Forelimb muscle (tissue), 1 donor: Measurements from ENCODE around the gene TMEM233. TPM values are rescaled to one million over a fixed set of nuclear protein-coding genes. Genes with fewer than 3 reads are reported as not detected.
"Not testable (repeated sequence)": the region's sequence is repeated elsewhere in the genome, so short reads cannot be mapped to it uniquely, and the experiment has no call there.

Experiments
- DNase-seq: peaks from one replicate; pipeline ENCODE4 v3.0.0-alpha.2; 2013; ENCODE audit warnings: low read depth
- polyA plus RNA-seq: library from polyadenylated mRNA; unstranded; fragments of 120-200 nt; gene quantifications from one replicate; pipeline ENCODE4 v1.2.1, GENCODE V29; 2013; ENCODE audit not compliant: insufficient read length

The TMEM233 gene
- polyA plus RNA-seq, 1 donor, result 6.4 TPM

DNA sequence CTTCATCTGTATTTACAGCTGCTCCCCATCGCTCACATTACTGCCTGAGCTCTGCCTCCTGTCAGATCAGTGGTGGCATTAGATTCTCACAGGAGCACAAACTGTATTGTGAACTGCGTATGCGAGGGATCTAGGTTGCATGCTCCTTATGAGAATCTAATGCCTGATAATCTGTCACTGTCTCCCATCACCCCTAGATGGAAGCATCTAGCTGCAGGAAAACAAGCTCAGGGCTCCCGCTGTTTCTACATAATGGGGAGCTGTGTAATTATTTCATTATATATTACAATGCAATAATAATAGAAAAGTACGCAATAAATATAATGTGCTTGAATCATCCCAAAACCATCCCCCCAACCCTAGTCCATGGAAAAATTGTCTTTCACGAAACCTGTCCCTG is 64.6 kb downstream of the TMEM233 start:
- DNase-seq, result not testable (repeated sequence)

DNA sequence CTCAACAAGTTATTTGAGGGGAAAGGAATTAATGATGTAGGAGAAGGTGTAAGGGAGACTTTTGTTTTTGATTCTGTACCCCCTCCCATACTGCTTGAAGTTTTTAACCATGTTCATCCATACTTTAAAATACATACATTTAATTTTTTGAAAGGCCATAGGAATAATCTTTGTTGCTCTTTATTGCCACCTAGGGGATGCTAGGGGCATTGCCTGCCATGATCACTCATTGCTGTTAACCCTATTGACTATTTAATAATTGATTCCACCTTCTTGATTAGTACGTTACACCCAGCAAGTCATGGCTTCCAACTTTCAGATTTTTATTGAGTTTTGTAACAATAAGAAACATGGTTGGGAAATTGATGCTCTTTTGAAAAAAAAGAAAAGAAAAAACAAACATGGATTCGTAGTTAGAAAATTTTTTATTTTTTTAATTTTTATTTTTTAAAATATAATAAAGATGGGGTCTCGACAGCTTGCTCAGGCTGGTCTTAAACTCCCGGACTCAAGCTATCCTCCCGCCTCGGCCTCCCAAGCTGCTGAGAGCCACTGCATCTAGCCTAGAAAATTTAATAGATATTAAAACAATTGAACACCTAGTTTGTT is 65.8 kb downstream of the TMEM233 start:
- DNase-seq, result no peak

DNA sequence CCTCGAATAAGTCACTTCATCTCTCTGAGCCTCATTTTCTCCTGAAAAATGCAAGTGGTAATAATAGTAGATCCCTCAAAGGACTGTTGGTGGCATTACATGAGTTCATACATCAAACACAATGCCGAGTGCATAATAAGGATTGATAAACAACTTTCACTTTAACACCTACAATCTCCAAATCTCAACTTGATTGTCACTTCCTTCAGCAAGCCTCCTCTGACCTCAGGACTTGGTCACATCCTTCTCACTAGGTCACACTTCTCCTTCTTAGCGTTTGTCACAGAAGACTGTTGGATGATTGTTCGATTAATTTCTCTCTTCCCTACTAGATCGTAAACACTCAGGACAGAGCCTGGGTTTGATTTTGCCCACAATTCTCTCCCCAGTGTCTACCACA is 66.5 kb downstream of the TMEM233 start:
- no peak for DNase-seq

DNA sequence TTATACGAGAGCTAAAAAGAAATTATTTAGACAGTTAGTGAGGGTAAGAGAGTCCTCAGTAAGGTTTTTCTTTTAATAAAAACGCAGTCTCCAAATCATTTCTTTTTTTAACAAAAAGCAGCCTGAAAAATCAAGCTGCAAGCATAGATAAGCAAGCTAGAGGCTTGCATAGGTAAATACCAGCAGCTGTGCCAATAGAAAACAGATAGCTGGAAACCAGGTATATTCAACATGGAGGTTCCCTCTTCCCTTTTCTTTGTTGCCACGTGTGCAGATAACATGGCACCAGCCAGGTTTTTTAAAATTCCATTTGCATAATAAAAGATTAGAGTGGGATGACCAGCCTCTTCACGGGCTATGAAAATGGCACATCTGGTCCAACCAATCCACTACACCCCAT is 68.3 kb downstream of the TMEM233 start:
- no peak for DNase-seq

DNA sequence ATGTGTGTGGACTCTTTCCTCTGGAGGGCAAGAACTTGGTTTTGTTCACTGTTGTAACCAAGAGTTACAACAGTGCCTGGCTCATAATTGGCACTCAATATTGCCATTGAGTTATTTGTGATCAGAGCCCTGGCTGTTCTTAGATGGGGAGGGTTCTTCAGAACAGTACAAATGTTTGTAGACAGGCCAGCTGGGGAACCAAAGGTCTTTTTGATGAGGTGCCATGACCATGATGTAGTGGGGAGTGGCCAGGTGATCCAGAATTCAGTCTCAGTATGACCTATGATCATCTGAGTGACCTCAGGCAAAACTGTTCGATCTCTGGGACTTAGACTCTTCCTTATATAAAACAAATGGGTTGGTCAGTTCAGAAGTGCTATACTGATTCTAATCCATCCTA is 71.1 kb downstream of the TMEM233 start:
- no peak for DNase-seq

DNA sequence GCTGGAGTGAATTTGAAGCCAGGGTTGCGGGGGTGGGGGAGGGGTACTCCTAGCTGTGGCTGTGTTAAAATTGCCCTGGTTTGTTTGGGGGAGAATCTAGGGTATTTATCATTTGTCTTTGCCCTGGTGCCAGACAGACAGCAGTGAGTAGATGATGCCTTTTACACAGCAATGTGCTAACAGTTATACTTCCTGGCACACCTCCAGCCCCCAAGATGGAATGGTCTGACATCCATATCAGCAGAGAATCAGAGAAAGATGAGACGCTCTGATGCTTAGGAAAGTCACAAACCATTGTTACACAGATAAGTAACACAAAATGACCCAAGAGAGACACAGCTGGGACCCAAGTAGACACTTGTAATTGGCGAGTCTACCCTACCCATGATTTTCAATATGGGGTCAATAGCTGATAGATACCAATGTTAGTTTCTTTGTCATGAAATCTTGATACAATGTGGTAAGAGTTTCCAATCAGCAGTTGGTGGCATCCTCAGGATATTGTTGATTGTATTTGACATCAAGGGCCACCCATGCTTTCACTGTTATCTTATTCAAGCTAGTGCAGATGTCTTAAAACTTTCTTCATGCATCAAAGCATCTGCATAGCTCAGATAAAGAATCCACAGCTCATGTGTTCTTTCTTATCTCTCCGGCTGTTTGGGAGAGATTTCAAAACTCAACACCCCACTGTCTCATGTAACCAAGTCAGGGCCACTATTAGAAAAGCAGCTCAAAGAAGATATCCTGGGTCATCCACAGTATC is 71.8 kb downstream of the TMEM233 start:
- no peak for DNase-seq

DNA sequence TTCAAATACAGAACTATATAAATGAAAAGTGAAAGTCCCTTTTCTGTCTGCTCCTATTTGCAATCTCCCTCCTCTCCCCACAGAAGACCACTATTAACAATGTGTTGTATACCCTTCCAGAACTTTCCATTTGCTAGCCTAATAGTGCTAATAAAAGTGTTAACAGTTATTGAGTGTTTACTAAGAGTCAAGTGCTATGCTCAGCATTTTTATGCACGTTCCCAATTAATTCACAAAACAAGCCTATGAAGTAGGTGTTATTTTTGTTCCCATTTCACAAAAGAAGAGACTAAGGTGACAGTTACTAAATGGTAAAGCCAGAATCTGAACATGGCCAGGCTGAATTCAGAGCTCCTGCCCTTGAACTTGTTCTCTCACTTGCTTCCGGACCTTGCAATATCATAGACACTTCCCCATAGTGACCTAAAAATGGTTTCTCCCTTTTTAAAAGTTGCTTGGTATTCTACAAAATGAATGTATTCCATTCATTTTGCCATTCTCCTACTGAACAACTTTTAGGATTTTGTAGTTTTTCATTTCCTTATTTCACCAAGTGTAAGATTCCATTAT is 72.7 kb downstream of the TMEM233 start:
- no peak for DNase-seq

DNA sequence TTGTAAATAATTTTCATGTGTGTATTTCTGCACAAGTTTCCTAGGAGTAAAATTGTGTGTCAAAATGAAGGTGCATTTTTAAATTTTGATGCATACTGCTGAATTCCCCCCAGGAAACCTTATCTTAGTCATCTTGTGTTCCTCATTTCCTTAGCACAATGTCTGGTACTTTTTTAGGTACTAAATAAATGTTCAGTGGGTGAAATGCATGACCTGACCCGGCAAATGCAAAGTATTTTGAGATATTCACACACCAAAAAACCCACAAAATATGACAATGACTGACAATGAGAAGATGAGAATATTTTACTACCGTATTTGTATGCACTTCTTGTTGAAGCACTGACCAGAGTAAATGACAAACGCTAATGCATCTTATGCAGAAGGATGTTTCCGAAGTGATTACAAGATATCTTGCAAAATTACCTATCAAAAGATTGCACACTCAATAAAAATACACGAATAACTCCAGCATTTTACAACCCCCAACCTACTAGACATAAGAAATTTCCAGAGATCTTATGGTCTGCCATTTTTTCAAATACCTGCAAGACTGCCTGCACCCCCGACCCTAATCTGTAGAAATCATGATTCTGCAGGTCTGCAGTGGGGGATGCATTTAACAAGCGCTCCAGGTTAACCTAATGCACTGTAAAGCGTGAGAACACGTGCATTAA is 73.5 kb downstream of the TMEM233 start:
- DNase-seq, result no peak

DNA sequence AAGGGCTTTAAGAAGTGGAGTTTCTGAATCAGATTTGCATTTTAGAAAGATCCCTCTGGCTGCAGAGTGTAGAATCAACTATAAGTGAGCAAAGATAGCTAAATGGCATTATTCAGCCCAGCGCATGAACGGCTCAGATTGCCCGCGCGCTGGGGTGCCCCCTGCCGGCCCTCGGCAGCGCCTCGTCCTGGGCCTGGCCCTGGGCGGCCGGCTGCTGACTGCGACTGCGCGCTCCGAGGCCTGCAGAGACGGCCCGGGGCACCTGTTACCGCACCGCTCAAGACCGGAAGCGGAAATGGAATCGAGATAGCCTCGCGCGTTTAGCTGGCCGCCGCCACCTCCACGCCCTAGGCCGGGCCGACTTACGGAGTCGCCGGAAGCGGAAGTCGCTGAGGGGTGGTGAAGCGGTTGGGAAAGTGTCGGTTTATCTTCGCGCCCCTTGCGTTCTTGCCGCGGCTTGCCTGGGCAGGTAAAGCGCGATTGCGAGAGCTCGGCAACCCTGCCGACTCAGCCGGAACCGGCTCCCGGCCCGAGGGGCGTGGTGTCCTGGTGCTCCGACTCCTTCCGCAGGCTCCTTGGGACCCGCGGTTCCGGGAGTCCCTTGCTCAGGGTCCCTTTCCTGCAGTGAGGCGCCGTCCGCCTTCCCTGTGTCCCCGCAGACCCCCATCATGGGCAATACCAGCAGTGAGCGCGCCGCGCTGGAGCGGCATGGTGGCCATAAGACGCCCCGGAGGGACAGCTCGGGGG is 74.2 kb downstream of the TMEM233 start, which contains the start of gene PRKAB1:
PRKAB1 (plus strand) TSS at position 557 of the 747 bp plus-strand sequence; CDS start at position 669, 112 bp downstream.
- peak; percentile 86 for DNase-seq

DNA sequence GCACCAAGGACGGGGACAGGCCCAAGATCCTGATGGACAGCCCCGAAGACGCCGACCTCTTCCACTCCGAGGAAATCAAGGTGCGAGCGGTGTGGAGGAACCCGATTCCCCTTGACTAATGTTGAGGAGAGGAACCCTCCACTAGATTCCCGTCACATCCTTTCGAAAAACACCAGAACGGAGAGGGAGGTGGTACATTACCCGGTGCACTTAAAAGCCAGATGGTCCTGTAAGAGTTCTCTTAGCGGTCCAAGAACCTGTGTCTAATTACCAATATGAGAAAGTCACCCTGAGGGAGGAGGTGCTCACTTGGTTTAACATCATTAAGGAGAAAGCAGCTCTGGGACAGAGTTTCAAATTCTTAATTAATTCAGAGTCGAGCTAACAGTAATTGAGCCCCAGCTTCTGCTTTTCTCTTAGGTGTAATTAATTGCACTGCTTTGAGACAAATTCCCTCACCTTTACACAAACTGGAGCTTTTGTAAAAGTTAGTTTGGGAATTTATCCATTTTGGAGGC is 74.8 kb downstream of the TMEM233 start:
- no peak for DNase-seq

DNA sequence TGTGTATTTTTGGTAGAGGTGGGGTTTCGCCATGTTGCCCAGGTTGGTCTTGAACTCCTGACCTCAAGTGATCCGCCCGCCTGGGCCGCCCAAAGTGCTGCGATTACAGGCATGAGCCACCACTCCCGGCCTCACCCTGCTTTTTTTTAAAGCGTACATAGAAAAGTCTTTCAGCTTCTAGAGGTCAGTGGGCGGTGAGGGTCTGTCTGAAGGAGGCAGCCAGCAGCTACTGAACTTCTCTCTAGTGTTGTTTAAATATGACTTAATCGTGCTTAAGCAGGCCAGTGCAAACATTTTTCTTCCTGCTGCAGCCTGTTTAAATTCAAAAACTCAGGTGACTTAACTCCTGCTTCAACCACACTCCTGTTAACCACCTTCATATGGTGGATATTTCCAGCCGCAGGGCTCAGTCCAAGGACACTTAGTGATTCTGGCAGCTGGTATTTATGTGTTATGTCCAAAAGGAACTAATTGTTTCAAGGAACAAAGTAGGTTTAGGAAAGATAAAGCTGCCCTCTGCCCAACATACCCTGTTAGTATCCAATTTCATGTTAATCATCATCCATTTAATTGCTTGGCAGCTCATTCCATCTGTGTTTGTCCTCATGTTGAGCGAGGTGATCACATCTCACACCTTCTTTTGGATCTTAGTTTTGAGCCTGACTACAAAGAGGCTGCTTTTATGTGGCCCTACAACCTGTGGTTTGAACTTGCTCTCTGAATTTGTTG is 76.3 kb downstream of the TMEM233 start:
- DNase-seq, result no peak

DNA sequence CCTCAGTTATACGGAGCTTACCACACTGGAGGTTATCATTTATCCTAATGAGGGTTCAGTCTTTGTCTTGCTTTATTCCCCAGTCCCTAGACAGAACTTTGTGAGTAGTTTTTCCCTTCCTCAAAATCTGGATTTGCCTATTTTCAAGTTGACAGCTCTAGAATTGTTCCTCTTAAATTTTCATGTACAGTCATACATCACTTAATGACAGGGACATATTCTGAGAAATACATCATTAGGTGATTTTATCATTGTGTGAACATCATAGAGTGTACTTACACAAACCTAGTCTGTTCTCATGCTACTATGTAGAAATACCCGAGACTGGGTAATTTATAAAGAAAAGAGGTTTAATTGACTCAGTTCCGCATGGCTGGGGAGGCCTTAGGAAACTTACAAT is 77.5 kb downstream of the TMEM233 start:
- no peak for DNase-seq

DNA sequence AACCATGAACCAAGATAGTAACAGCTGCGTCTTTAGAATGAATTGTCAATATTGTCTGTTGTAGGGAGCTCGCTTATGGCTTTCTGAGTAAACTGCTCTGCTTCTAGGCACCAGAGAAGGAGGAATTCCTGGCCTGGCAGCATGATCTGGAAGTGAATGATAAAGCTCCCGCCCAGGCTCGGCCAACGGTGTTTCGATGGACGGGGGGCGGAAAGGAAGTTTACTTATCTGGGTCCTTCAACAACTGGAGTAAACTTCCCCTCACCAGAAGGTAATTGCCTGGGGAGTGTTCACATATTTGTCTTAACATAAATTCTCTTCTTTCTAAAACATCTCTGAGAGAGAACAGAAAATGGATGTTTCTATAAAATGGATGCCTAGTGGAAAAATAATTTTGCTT is 78.6 kb downstream of the TMEM233 start:
- no peak for DNase-seq

DNA sequence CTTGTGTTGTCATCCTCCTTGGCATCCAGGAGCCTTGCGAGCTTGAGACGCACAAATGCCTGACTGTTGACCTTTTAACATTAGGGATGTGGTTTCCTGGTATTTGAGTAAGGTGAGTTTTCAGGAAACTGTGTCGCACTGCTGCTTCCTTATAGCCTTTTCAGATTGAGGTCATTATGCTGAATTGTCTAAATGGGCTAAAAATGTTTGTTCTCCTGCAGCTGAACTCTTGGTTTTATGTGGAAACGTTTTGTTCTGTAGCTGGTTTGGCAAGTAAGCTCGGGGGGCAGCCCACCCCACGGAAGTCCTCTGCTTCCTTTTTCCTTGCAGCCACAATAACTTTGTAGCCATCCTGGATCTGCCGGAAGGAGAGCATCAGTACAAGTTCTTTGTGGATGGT is 80.1 kb downstream of the TMEM233 start:
- DNase-seq, result no peak

DNA sequence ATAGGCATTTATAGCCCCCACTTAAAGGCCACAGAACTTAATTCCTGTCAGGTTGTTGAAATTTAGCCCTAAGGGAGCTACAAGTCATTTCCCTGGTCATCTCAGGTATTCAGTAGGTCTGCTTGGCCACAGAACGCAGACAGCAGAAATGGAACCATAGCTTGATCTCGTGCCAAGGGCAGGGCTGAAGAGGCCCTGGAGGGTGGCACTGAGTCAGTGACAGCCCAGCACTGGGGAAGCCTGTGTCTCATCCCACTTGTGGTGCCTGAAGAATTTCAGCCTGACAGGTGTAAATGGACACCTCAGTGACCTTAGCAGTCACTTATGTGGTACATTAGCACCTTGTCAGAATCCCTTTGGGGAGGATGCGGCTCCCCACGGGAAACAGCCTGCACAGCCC is 81.0 kb downstream of the TMEM233 start:
- no peak for DNase-seq

DNA sequence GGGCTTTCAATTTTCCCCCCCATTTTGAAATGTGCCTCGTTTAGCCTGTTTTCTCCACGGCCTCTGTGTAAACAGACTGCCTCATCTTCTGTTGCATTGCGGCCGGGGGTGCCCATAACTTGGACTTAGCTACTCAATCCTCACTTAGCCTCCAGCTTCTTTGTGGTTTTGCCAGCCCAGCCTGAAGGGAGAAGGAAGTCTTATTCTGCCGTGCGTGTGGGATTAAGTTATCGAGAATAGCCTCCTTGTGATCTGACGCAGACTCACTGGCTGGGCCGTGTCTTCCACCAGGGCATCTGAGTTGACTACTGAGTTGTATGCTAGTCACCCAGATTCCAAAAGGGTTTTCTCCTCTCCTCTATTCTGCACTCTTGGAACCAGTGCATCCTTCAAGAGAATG is 82.4 kb downstream of the TMEM233 start:
- no peak for DNase-seq

DNA sequence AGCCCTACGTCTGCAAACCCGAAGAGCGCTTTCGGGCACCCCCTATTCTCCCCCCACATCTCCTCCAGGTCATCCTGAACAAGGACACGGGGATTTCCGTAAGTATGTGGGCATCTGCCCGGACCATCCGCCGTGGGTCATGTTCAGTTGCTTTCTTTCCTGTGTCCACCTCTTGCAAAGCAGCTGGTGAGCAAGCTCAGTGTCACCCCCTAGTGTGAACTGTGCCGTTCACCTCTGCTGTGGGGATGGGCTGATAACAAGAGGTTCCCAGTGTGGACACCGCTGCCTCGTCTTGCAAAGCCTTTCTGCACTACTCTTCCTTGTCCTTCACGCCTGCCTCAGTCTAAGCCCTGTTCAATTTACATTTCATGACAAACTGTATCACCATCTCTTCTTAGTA is 83.0 kb downstream of the TMEM233 start:
- DNase-seq, result no peak

DNA sequence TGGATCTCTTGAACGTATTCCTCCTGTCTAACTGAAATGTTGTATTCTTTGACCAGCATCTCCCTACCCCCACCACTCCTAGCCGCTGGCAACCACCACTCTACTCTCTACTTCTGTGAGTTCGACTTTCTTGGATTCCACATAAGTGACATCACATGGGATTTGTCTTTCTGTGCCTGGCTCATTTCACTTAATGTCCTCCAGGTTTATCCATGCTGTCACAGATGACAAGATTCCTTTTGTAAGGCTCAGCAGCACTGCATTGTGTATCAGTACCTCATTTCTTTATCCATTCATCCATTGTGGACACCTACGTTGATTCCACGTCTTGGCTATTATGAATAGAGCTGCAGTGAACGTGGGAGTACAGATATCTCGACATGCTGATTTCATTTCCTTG is 84.9 kb downstream of the TMEM233 start:
- DNase-seq, result no peak

DNA sequence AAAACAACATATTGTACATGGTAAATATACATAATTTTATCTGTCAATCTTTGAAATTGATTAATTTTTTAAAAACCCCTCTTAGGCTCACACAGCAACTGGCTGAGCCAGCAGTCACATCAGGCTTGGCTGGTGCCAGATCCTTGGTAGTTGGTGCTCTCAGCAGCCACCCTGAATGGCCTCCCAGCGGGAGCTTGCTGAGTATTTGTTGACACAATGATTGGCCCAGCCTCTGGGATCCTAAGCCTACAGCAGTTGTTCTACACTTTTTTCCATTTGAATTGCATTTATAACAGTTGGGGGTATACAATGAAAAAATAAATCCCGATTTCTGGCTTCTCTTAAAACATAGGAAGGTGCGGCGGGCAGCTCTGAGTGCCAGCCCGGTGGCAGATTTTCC is 85.5 kb downstream of the TMEM233 start:
- no peak for DNase-seq

DNA sequence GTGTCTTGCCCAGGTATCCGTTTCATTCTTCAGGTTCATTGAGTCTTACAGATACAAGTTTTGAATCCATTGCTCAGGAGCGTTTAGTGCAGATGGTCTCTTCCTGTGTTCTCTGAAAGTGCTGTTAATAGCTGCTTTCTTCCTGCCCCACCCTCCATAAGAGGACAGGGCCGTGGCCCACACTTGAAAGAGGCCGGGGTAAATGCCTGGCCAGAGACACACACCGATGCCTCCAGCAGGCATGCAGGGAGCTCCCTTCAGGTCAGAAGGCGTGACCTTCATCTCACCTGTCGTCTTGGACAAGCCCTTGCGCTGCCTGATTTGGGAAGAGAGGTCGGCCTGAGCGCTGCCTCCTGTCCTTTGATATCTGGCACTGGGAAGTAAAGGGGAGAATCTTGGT is 85.9 kb downstream of the TMEM233 start:
- no peak for DNase-seq

DNA sequence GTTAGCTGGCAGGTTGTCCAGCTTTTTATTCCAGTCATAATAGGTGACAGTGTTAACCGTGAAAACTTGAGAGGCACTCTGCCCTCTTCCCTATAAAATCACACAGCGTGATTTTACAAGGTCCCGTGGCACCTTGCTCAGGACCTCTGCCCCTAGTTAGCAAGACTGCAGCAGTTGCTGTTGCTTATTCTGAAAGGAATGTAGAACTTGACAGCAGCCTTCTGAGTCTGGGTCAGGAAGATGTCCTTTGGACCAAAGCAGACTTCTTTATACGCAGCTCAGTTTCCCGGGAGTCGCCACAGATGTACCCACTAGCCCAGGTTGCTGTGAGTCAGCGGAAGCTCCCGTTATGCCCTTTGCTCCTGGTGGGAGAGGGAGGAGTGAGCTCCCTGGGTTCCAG is 87.5 kb downstream of the TMEM233 start:
- no peak for DNase-seq
